AG10803 (cell line): ENCODE measurements around the gene GRIK1.

Experiments used
- DNase-seq: peaks from one replicate; pipeline ENCODE4 v3.0.0; 2010; ENCODE audit warnings: low read depth
- H3K4me3 ChIP-seq: 2 replicates; pipeline ENCODE4 v1.5.1; 2011; ENCODE audit warnings: mild to moderate bottlenecking, low read length, control low read depth
- CTCF ChIP-seq: conservative IDR thresholded peaks from 2 replicates; pipeline ENCODE4 v1.5.1; 2011; ENCODE audit warnings: mild to moderate bottlenecking, low read length, control low read depth, inconsistent platforms

Gene GRIK1

GRCh38 chr21:29626801-29627470, 312.9 kb downstream of the GRIK1 start:
- H3K4me3 ChIP-seq: no peak overlapping the region
- TF ChIP-seq CTCF: no peak
- peak; percentile 57 for DNase-seq

- no peak for DNase-seq
- no peak for TF ChIP-seq CTCF
- H3K4me3 ChIP-seq: no peak overlapping the region
Measured at GRCh38 chr21:29625990-29626389, 313.8 kb downstream of the GRIK1 start.

DNA sequence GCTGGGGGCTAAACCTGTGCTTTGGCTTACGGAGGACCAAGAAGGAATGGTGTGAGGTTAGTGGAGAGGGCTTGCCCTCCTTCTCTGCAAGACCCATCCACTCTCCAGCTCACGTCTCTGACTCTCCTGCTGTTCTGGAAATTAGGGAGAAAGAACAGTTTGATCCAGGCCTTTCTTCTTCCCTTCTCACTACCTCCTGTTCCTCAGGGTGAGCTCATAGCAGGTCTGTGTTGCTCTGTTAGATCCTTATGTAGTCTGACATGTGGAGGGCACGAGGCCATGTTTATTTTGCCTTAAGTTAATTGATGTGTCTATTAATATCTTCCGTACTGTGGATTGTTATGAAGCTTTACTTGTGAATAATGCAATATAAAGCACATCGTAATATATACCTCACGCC, 315.0 kb downstream of the GRIK1 start:
- DNase-seq: no peak
- TF ChIP-seq CTCF: no peak
- H3K4me3 ChIP-seq: no peak overlapping the region

DNA sequence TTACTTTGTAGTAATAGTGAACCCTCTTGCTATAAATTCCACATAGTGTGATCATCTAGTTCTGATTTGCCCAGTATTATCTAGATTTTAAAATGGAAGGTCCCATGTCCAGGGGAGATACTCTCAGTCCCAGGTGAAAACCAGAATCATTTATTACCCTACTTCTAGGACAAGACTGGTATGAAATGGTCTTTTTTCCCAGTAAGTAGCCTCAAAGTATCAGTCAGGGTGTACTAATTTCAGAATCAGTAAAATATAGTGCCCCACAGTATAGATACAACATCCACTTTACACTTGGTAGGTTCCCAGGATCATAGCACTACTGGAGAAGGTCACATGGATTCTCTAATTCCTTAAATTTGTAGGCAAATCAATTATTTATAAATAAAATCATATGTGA, 318.3 kb downstream of the GRIK1 start:
- TF ChIP-seq CTCF: no peak
- no peak for DNase-seq
- no peak overlapping the region for H3K4me3 ChIP-seq

GRCh38 chr21:29616209-29616751, 323.5 kb downstream of the GRIK1 start:
- no peak overlapping the region for H3K4me3 ChIP-seq
- no peak for DNase-seq
- TF ChIP-seq CTCF: no peak

- DNase-seq: no peak
- H3K4me3 ChIP-seq: no peak overlapping the region
- TF ChIP-seq CTCF: no peak
Measured at GRCh38 chr21:29613877-29614276, 325.9 kb downstream of the GRIK1 start.

GRCh38 chr21:29613021-29613420, 326.8 kb downstream of the GRIK1 start:
- no peak for TF ChIP-seq CTCF
- DNase-seq: no peak
- no peak overlapping the region for H3K4me3 ChIP-seq
